Placental pericyte (primary cell): ENCODE data around the gene THEMIS2. TPM values are rescaled to one million over a fixed set of nuclear protein-coding genes. Genes with fewer than 3 reads are reported as not detected.
A peak's percentile ranks its signal among the peaks of the same experiment; 100 is the strongest.

Source experiments
- small RNA-seq: library from RNA; depleted of rRNA; stranded (forward); fragments of <200 nt; gene quantifications from one replicate; pipeline ENCODE3, GENCODE V24; 2012; ENCODE audit warnings: low replicate concordance
- total RNA-seq: library from RNA; depleted of rRNA; stranded (reverse); fragments of >200 nt; gene quantifications from 2 replicates; pipeline ENCODE4 v1.2.3, GENCODE V29; 2012

THEMIS2 gene
- total RNA-seq, result 7.2 and 7.6 TPM in 2 replicates

DNA sequence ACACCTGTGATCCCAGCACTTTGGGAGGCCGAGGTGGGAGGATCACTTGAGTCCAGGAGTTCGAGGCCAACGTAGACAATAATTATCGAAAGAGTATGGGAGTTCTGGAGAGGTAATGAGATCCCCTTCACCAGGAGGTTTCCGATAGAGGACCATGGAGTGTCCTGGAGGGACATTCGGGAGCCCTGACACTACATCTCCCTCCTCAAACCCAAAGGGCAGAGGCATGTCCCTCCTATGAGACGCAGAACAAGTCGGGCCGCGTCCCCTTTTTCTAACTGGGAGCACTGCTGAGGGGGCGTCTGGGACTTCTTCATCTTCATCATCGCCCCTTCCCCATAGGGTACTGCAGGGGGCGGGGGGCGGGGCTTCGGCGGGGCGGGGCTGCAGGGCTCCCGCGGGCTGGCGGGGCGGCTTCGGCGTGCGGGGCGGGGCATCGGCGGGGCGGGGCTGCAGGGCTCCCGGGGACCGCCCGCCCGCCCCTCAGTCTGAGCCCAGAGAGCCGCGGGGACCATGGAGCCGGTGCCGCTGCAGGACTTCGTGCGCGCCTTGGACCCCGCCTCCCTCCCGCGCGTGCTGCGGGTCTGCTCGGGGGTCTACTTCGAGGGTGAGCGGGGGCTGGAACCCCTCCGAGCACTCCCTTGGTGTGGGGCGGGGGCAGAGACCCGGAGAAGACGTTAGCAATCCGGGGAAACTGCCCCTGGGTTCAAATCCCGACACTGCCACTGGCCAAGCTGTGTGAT is at the start of gene THEMIS2:
TSS of gene THEMIS2 (plus strand) at position 486 of the 743 bp plus-strand sequence. CDS start at position 514, 28 bp downstream.

DNA sequence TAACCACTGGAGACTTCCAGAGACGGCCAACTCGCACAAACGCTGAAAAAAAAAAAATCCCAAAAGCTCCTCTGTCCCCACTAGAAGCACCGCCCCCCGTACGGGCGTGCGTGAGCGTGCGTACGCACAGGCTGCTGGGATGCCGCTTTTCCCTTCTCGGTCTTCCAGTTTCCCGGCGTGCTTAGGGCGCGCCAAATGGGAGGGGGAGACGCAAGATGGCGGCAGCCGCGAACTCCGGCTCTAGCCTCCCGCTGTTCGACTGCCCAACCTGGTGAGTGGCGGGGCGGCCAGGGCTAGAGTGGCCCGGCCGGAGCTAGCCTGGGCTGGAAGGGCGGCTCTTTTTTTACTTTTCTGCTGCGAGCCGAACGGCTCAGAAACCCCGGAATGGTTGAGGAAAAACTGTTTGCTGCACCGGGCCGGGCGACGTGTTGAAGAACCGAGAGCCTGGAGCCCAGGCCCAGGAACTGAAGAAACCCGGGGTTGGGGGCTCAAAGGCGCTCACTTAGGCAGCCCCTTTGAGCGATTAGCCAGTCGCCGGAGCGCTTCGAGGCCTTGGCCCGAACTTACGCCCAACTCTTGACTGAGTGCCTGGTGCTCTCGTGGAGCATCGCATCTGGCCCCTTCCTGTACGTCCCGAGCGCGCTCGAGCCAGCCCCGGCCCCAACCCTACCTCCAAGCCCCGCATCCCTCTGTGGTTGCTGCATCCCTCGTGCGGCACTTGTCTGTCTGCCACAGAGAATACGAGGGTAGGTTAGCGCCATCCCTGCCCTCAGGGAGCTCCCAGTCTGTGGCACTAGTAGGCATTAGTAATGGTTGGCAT is 41.5 kb upstream of the THEMIS2 start, which contains the start of gene PPP1R8:
TSS of gene PPP1R8 (plus strand) at position 162 of the 820 bp plus-strand sequence. CDS start at position 216, 54 bp downstream.

DNA sequence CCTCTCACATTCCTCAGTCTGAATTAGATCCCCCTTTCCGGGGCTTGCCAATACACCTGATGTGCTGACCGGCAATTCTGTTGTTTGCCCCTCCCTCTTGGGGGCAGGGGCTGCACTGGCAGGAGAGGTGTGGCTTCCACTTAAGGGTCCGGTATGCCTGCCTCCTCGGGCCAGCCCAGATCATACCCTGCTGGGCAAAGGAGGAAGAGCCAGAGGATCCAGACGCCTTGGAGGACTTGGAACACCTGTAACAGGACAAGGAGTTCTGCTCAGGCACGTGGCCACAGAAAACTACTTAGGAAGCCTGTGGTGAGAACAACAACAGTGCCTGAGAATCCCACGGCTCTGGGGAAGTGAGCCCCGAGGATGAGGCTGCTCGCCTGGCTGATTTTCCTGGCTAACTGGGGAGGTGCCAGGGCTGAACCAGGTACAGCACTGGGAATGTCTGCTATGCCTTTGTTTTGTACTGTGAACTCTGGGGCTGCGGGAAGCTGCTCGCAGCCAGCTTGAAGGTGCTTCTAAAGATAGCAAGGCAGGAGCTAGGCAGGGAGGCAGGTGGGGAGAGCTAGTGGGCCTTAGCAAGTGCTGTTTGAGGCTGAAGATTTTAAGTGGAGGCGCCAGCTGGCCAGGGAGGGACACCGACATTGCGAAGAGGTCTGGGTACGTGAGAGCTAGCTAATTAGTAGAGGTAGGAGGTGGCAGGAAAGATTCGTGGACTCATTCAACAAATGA is 62.6 kb downstream of the THEMIS2 start, which contains the start of gene SMPDL3B:
TSS of gene SMPDL3B (plus strand) at position 183 of the 732 bp plus-strand sequence. CDS start at position 367, 184 bp downstream.

Small RNA genes within 50 kb of the gene (small RNA-seq; reads per million reads assigned to genes)
- gene RNU6-1245P (not detected), gene SCARNA1 (1,116 reads per million, percentile 100 among the genes with 10 or more reads in this experiment)

Other genes starting within 250 kb of the THEMIS2 start
- not detected in 2 replicates for gene FGR, start 237.4 kb upstream of the THEMIS2 start, total RNA-seq
- gene IFI6, start 200.4 kb upstream of the THEMIS2 start, total RNA-seq, result 48.4 and 78.6 TPM in 2 replicates
- 10.1 and 20.0 TPM in 2 replicates for gene FAM76A, start 146.6 kb upstream of the THEMIS2 start, total RNA-seq
- gene STX12, start 99.3 kb upstream of the THEMIS2 start, total RNA-seq, result 51.4 and 79.5 TPM in 2 replicates
- 35.2 and 42.8 TPM in 2 replicates for gene PPP1R8, start 41.8 kb upstream of the THEMIS2 start, total RNA-seq
- gene RPA2, start 42.0 kb downstream of the THEMIS2 start, total RNA-seq, result 16.9 and 34.5 TPM in 2 replicates
- 0.22 TPM in 1 of 2 replicates, not detected in the other for gene SMPDL3B, start 62.5 kb downstream of the THEMIS2 start, total RNA-seq
- 11.2 and 13.0 TPM in 2 replicates for gene XKR8, start 87.4 kb downstream of the THEMIS2 start, total RNA-seq
- gene EYA3, start 216.1 kb downstream of the THEMIS2 start, total RNA-seq, result 12.5 and 27.6 TPM in 2 replicates